Stimulated activated naive CD4-positive, alpha-beta T cell treated with Interleukin-2 at 50 U/mL for 16 hours (primary cell): Measurements from ENCODE around the gene ZNF414.
A peak's percentile ranks its signal among the peaks of the same experiment; 100 is the strongest.
"Not testable (repeated sequence)": the region's sequence is repeated elsewhere in the genome, so short reads cannot be mapped to it uniquely, and the experiment has no call there.

Experiments used
- DNase-seq: peaks from one replicate; lab custom pipeline; 2025; lab: John Stamatoyannopoulos, UW

ZNF414 gene

GRCh38 chr19:8517551-8518442 is 3.8 kb upstream of the ZNF414 start:
- DNase-seq, result peak; percentile 21

GRCh38 chr19:8515317-8515716 is 1.4 kb upstream of the ZNF414 start:
- peak; percentile 49 for DNase-seq

- not testable (repeated sequence) for DNase-seq
Measured at GRCh38 chr19:8514505-8515009, 590 bp upstream of the ZNF414 start.

- DNase-seq, result no peak
Measured at GRCh38 chr19:8513036-8513686, 806 bp downstream of the ZNF414 start.

GRCh38 chr19:8512115-8512967 is 1.6 kb downstream of the ZNF414 start:
- no peak for DNase-seq

GRCh38 chr19:8511573-8512101 is 2.3 kb downstream of the ZNF414 start:
- DNase-seq, result no peak

GRCh38 chr19:8510589-8511115 is 3.3 kb downstream of the ZNF414 start:
- no peak for DNase-seq

GRCh38 chr19:8506402-8506957 is 7.5 kb downstream of the ZNF414 start:
- DNase-seq, result no peak

- peak; percentile 66 for DNase-seq
Measured at GRCh38 chr19:8505680-8506401, 8.1 kb downstream of the ZNF414 start.

- no peak for DNase-seq
Measured at GRCh38 chr19:8504919-8505318, 9.0 kb downstream of the ZNF414 start.

- DNase-seq, result no peak
Measured at GRCh38 chr19:8504171-8504570, 9.8 kb downstream of the ZNF414 start.

GRCh38 chr19:8503510-8503909 is 10.5 kb downstream of the ZNF414 start:
- no peak for DNase-seq

GRCh38 chr19:8501981-8502380 is 12.0 kb downstream of the ZNF414 start:
- no peak for DNase-seq

- no peak for DNase-seq
Measured at GRCh38 chr19:8501516-8501915, 12.5 kb downstream of the ZNF414 start.

GRCh38 chr19:8500158-8500557 is 13.8 kb downstream of the ZNF414 start:
- no peak for DNase-seq

GRCh38 chr19:8499048-8499833 is 14.7 kb downstream of the ZNF414 start:
- no peak for DNase-seq

- no peak for DNase-seq
Measured at GRCh38 chr19:8498295-8498694, 15.7 kb downstream of the ZNF414 start.

- no peak for DNase-seq
Measured at GRCh38 chr19:8494158-8494557, 19.8 kb downstream of the ZNF414 start.

- no peak for DNase-seq
Measured at GRCh38 chr19:8491574-8491973, 22.4 kb downstream of the ZNF414 start.

GRCh38 chr19:8490873-8491272 is 23.1 kb downstream of the ZNF414 start:
- no peak for DNase-seq
